ENCODE measurements around the gene CFAP119. TPM values are rescaled to one million over a fixed set of nuclear protein-coding genes. Genes with fewer than 3 reads are reported as not detected.

Gene CFAP119
- polyA plus RNA-seq, 1 donor from 2014 or later, result 17.0 TPM

DNA sequence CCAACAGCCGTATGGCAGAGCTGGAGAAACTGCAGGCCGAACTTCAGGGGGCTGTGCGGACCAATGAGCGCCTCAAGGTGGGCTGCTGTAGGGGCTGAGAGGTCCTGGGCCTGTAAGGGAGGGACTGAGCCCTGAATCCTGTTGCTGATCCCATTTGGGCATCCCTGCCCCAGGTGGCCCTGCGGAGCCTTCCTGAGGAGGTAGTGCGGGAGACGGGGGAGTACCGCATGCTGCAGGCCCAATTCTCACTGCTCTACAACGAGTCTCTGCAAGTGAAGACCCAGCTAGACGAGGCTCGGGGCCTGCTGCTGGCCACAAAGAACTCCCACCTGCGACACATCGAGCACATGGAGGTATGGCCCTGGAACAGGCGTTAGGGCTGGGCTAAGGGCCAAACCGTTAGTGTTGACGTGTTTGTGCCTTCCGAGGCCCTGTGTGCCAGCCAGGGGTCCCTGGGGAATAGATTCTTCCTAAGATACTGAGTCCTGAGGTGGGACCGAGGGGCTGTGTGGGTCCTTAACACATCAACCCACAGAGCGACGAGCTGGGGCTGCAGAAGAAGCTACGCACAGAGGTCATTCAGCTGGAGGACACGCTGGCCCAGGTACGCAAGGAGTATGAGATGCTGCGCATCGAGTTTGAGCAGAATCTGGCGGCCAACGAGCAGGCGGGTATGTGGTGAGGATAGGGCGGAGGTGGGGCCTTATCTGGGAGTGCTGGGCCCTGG, 4.5 kb upstream of the CFAP119 start:
- Histone ChIP-seq H3K79me2 (replicated peaks; ENCODE audit: insufficient read depth, low read length) (peaks cover 20% of the 10 kb centered on the region), H3K36me3 (ENCODE audit: insufficient read depth, low read length) (no peaks in the 10 kb centered on the region), H3K9me3 (ENCODE audit: low read length) (no peaks in the 10 kb centered on the region), H3K9ac (ENCODE audit: low read length) (no peak overlapping the region), H3K27ac (ENCODE audit: low read length) (no peak overlapping the region), H3F3A (ENCODE audit: insufficient read depth, low read length, poor library complexity, severe bottlenecking) (no peaks in the 10 kb centered on the region), H3K4me2 (ENCODE audit: low read length) (no peak overlapping the region), H3K9me2 (ENCODE audit: insufficient read depth, low read length) (no peaks in the 10 kb centered on the region), H3K4me3 (ENCODE audit: low read length) (no peak overlapping the region), H4K20me1 (ENCODE audit: insufficient read depth) (no peaks in the 10 kb centered on the region), H3K27me3 (ENCODE audit: insufficient read depth, low read depth, low read length) (no peaks in the 10 kb centered on the region), H2AFZ (ENCODE audit: low read depth, low read length) (no peak overlapping the region)
- no peak for TF ChIP-seq SMC3 (conservative IDR thresholded peaks at IDR 0.05; ENCODE audit: poor library complexity)

DNA sequence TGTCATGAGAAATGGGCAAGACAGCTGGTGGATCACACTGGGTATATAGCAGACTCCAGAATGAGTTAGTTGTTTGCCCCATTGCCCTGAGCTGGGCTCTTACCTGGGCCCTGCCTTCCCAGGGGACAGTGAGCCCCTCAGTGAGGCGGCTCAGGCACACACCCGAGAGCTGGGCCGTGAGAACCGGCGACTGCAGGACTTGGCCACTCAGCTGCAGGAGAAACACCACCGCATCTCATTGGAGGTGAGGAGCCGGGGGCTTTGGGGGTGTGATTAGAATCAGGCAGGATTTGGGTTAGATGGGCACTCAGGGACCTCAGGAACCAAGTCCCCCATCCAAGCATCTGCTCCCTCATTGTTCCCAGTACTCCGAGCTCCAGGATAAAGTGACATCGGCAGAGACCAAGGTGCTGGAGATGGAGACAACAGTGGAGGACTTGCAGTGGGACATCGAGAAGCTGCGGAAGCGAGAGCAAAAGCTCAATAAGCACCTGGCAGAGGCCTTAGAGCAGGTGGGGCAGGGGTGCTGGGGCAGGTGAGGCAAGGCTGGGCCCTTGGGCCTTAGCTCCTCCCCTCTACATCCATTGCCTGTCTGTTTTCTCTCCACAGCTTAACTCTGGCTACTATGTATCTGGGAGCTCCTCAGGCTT, 3.1 kb upstream of the CFAP119 start:
- H3K36me3 ChIP-seq (ENCODE audit: insufficient read depth, low read length), result no peaks in the 10 kb centered on the region
- H3K27me3 ChIP-seq (ENCODE audit: insufficient read depth, low read depth, low read length), result no peaks in the 10 kb centered on the region
- no peak overlapping the region for H3K4me3 ChIP-seq (ENCODE audit: low read length)
- H3K27ac ChIP-seq (ENCODE audit: low read length), result no peak overlapping the region
- H3K79me2 ChIP-seq (replicated peaks; ENCODE audit: insufficient read depth, low read length), result peaks cover 26% of the 10 kb centered on the region
- no peak overlapping the region for H2AFZ ChIP-seq (ENCODE audit: low read depth, low read length)
- no peak overlapping the region for H3K9ac ChIP-seq (ENCODE audit: low read length)
- H4K20me1 ChIP-seq (ENCODE audit: insufficient read depth), result no peaks in the 10 kb centered on the region
- H3F3A ChIP-seq (ENCODE audit: insufficient read depth, low read length, poor library complexity, severe bottlenecking), result no peaks in the 10 kb centered on the region
- no peaks in the 10 kb centered on the region for H3K9me3 ChIP-seq (ENCODE audit: low read length)
- no peak overlapping the region for H3K4me2 ChIP-seq (ENCODE audit: low read length)
- TF ChIP-seq POLR2AphosphoS5 (IDR thresholded peaks at IDR 0.05), result no peak
- TF ChIP-seq MXI1 (conservative IDR thresholded peaks at IDR 0.05; ENCODE audit: poor library complexity, severe bottlenecking), result no peak
- no peak for TF ChIP-seq EP300 (conservative IDR thresholded peaks at IDR 0.05; ENCODE audit: poor library complexity, severe bottlenecking)
- TF ChIP-seq EZH2 (IDR thresholded peaks at IDR 0.05; ENCODE audit: borderline replicate concordance, insufficient read depth, low read length, poor library complexity, severe bottlenecking), result no peak
- TF ChIP-seq, protein P1, sequence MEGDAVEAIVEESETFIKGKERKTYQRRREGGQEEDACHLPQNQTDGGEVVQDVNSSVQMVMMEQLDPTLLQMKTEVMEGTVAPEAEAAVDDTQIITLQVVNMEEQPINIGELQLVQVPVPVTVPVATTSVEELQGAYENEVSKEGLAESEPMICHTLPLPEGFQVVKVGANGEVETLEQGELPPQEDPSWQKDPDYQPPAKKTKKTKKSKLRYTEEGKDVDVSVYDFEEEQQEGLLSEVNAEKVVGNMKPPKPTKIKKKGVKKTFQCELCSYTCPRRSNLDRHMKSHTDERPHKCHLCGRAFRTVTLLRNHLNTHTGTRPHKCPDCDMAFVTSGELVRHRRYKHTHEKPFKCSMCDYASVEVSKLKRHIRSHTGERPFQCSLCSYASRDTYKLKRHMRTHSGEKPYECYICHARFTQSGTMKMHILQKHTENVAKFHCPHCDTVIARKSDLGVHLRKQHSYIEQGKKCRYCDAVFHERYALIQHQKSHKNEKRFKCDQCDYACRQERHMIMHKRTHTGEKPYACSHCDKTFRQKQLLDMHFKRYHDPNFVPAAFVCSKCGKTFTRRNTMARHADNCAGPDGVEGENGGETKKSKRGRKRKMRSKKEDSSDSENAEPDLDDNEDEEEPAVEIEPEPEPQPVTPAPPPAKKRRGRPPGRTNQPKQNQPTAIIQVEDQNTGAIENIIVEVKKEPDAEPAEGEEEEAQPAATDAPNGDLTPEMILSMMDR (IDR thresholded peaks at IDR 0.05; ENCODE audit: poor library complexity, severe bottlenecking), result no peak
- TF ChIP-seq SMC3 (conservative IDR thresholded peaks at IDR 0.05; ENCODE audit: poor library complexity), result no peak
- no peak for TF ChIP-seq TAF1 (IDR thresholded peaks at IDR 0.05; ENCODE audit: low read depth)
- TF ChIP-seq, protein P2, sequence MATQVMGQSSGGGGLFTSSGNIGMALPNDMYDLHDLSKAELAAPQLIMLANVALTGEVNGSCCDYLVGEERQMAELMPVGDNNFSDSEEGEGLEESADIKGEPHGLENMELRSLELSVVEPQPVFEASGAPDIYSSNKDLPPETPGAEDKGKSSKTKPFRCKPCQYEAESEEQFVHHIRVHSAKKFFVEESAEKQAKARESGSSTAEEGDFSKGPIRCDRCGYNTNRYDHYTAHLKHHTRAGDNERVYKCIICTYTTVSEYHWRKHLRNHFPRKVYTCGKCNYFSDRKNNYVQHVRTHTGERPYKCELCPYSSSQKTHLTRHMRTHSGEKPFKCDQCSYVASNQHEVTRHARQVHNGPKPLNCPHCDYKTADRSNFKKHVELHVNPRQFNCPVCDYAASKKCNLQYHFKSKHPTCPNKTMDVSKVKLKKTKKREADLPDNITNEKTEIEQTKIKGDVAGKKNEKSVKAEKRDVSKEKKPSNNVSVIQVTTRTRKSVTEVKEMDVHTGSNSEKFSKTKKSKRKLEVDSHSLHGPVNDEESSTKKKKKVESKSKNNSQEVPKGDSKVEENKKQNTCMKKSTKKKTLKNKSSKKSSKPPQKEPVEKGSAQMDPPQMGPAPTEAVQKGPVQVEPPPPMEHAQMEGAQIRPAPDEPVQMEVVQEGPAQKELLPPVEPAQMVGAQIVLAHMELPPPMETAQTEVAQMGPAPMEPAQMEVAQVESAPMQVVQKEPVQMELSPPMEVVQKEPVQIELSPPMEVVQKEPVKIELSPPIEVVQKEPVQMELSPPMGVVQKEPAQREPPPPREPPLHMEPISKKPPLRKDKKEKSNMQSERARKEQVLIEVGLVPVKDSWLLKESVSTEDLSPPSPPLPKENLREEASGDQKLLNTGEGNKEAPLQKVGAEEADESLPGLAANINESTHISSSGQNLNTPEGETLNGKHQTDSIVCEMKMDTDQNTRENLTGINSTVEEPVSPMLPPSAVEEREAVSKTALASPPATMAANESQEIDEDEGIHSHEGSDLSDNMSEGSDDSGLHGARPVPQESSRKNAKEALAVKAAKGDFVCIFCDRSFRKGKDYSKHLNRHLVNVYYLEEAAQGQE (IDR thresholded peaks at IDR 0.05; ENCODE audit: borderline replicate concordance), result no peak
- no peak for TF ChIP-seq RAD21 (conservative IDR thresholded peaks at IDR 0.05)
- no peaks in the 10 kb centered on the region for H3K9me2 ChIP-seq (ENCODE audit: insufficient read depth, low read length)

All from neural cell (in vitro differentiated cells).